SIG-M5 (cell line): Measurements from ENCODE around the gene PEX5L.

ENCODE experiments used
- DNase-seq: peaks from one replicate; lab custom pipeline; 2025; lab: John Stamatoyannopoulos, UW

PEX5L gene

DNA sequence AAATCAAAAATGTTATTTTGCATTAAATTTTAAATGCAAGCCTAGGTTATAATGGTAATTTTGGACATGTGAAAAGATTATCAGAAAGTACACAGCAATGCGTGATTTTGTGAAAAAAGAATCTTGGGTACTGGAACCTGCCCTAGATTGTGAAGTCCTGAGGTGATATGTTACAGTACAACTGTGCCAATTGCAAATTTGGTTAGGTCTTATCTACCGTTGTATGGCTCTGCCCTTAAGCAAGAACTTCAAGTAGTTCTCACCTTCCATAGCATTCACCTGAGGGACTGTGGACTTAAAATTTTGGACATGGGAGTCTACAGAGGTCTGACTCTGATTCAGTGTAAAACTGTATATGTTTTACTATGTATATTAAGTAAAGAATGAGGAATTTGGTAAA lies 140.2 kb downstream of the PEX5L start:
- no peak for DNase-seq

DNA sequence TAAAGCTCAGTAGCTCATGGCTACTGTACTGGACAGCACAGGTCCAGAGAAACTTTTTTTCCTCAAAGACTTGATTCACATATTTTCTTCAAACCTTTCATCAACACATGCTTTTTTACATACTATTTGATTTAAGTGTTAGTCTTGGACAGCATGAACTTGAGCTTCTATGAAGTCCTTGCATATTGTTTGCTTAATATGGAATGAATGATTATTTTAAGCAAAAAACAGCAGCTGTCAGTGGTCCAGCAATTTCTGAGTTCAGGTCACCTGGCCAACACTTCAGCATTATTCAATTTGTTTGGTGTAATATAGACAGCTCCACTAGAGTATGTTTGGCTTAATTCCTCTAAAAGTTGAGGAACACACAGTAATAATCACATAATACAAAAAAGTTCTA lies 141.4 kb downstream of the PEX5L start:
- DNase-seq, result no peak

DNA sequence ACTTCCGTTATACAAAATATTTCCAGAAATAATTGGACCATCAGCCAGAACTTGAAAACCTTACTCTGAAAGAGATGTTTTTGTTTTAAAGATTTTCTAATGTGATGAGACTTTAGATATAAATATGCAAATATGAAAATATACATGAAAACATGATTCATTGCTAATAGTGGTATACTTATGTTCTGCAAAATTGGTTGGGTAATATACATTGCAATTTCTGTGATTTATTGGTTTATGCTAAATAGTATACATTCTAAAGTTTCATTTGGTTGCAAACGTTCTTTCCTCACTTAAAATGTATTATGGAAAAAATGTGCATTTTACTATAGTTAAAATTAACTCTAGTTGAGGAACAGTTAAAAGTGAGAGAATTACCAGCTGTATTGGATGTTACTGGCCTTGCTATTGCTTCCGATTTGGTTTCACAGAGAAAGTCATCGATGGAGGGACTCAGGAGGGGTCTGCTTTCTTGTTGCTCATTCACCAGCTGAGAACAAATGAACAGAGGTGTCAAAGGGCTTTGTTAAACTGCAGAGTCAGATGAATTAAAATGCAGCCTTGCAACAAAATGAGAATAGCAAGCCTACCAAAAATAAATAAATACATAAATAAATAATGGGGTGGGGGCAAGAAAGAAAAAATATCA lies 149.3 kb downstream of the PEX5L start:
- DNase-seq, result no peak

DNA sequence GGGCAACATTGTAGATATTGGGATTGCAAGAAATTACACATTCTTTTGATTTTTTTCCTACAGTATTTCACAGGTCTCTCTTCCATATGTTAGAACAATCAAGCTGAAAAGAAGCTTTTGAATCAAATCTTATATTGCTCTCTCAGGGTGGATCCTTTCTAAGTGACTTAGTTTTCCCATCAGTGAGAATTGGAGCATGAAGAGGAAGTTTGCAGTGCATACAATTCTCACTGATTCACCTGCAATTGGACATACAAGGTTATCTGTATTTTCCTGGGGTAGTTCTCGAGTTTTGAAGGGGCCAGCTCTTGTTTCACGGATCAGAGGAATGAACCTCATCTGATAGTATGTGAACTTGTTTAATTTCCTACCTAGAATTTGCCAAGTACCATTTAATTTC lies 150.8 kb downstream of the PEX5L start:
- no peak for DNase-seq

DNA sequence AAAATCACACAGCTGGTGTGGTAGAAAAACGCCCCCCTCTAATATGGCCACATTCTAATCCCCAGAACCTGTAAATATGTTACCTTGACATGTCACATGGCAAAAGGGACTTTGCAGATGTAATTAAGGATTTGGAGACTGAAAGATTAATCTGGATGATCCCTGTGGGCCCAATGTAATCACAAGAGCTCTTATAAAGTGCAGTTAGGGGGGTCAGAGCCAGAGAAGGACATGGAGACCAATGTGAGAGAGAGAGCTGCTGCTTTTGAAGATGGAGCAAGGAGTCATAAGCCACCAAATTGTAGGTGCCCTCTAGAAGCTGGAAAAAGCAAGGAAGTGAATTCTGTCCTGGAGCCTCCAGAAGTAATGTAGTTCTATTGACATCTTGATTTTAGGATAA lies 152.6 kb downstream of the PEX5L start:
- no peak for DNase-seq

DNA sequence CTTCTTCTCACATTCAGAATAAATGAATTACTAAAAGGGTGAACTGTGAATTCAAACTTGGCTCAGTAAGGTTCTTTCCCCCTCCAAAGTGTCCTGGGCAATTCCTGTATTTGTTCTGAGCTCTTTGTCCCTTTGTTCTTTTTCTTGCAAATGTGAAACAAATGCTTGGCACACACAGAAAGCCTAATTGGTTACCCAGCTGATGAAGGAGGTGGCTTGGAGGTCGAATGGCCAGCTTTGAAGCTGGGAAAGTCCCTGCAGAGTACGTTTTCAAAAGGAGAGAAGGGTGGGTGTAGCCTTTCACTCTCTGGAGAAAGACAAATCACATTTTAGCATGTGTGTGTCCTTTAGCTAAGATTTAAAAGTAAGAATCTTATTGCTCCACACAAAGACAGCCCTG lies 154.4 kb downstream of the PEX5L start:
- no peak for DNase-seq

DNA sequence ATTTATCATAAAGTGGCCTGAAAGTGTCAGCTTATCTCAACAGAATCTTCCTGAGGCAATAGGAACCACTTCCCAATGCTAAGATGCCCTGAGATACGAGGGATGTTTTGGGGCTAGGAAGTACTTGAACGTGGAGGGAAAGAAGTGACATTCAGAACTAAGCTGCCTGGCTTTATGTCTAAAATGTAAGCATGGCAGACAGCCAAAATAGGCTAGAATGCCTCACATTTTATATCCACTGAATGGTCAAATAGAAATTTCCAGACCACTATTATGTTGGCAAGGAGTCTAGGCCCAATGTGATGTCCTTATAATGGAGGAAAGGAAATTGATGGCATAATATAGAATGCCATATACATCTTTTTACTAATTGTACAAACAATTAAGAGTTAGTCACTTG lies 154.9 kb downstream of the PEX5L start:
- DNase-seq, result no peak

DNA sequence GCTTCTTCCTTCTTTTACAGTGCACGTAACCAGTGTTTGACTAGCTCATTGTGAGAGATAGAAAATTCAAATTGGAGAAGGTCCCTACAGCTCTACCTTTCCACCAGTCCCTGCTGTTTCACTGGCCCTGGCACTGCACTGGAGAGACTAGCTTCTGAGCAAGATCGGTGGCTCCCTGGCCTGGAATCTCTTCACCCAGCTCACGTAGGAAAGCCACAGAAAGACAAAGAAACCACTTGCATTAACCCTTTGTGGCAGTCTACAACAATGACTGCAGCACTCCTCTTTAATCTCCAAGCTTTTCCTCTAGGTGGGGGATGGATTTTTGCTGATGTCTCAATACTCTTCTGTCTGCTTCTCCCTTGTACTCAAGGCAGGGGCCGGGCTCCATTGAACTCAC lies 155.9 kb downstream of the PEX5L start:
- DNase-seq, result no peak

DNA sequence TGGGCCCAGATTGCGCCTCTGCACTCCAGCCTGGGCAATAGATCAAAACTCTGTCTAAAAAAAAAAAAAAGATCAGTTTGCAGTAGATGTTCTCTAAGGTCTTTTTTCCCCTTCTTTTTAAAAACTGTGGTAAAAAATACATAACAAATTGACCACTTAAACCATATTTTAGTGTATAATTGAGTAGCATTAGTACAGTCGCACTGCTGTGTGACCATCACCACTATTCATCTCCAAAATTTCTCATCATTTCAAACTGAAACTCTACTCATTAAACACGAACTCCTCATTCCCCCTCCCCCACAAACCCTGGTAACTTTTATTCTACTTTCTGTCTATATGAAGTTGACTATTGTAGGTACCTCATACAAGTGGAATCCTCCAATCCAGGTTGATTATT lies 160.3 kb downstream of the PEX5L start:
- DNase-seq, result no peak

DNA sequence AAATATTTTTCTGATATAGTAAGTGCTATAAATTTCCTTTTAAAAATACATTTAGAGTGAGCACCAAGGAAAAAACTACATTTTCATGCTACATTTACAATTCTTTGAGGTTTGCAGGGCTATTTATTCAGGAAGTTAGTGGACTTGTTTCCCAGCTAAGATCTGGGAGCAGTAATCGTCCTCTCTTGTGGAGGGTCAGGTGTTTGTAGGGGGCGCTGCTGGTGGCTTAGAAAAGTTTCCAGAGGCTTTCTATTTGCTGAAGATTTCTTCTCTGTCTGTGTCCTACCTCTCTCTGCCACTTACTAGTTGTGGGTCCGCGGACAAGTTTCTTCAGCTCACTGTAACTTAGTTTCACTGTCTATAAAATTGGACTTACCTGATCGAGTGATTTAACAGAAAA lies 163.9 kb downstream of the PEX5L start:
- DNase-seq, result no peak

DNA sequence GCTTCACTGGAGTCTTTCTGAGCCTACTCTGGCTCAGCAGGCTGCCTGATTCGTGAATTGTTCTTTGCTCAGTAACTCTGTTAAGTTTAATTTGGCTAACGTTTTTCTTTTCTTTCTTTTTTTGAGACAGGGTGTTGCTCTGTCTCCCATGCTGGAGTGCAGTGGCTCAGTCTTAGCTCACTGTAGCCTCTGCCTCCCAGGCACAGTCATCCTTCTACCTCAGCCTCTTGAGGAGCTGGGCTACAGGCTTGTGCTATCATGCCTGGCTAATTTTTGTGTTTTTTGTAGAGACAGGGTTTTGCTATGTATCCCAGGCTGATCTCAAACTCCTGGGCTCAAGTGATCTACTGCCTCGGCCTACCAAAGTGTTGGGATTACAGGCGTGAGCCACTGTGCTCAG lies 165.0 kb downstream of the PEX5L start:
- no peak for DNase-seq

DNA sequence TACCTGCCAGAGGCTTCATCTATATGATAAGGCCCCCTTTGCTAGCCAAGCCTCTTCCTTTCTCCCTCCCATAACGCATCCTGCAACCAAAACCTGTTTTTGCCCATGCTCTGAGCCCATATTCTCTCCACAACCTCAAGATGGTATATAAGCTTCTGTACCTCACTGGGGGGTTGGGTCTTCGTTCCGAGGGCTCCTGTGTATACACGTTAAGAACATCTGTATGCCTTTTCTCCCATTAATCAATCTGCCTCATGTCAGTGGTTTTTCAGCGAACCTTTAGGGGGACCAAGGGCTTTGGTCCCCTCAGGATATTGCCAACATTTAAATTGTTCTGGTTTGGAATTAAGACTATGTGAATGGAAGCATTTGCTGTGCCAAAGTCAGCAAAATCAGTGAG lies 168.0 kb downstream of the PEX5L start:
- no peak for DNase-seq

DNA sequence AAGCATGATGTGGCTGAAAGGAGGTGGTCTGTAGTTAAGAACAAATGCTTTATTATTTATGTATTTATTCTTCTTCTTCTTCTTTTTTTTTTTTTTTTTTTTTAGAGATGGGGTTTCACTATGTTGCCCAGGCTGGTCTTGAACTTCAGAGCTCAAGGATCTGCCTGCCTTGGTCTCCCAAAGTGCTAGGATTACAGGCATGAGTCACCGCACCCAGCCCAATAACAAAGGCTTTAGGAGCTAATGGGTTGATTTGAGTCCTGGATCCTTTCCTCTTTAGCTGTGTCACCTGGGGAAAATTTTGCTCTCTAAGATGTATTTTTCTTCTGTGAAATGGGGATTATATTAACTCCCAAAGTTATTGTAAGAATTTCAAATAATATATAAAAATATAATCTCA lies 168.8 kb downstream of the PEX5L start:
- DNase-seq, result no peak

DNA sequence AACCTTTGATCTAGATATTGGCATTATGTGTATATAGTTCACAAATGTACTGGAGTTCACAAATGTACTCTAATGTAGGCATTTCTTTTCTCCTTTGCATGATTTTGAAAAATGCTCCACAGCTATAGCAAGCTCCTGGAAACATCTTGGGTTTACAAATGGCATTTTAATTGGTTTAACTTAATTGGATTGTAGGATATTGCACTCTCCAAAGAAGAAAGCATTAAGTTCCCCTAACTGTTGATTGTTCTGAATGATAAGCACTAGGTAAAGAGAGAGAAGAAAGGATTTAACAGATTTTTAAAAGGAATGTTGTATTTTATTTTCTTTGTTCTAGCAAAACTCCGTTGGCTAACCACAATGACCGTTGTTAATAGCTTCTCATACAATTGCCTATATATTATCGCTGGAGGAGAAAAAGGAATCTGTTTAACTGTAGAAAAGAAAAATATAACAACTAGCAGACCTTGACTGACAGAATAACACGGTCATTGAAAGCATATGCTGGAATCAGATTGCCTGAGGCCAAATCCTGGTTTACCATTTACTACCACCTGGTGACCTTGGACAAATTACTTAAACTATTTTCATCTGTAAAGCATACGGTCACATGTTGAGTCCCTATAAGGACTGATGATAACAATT lies 170.8 kb downstream of the PEX5L start:
- DNase-seq, result no peak

DNA sequence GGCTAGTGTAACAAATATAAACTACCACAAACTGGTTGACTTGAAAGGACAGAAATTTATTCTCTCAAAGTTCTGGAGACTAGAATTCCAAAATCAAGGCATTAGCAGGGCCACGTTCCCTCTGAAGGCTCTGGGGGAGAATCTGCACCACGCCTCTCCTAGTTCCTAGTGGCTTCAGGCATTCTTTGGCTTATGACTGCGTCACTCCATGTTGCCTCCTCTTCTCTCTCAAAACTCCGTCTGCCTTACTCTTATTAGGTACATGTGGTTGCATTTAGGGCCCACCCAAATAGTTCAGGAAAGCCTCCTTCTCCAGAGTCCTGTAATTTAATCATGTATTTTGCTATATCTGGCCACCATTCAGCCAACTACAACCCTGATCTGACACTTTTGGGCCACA lies 174.8 kb downstream of the PEX5L start:
- no peak for DNase-seq

DNA sequence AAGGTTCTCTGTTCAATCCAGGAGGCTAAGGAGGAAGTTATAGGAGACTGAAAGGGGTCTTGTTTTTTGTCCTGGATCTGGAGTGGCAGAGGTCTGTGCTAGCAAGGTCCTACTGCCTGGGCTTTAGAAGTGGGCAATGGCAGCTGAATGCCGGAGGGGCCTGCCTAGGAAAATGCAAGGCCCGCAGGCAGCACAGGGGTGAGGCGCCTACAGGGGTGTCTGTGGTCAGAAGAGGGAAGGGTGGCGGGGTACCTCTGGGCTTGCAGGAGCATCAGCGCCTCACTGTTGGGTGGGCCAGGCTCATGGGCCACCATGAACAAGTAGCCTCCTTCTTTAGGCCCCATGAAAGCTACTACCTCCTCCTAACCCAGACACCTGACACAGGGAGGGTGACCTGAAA lies 175.4 kb downstream of the PEX5L start:
- DNase-seq, result no peak

DNA sequence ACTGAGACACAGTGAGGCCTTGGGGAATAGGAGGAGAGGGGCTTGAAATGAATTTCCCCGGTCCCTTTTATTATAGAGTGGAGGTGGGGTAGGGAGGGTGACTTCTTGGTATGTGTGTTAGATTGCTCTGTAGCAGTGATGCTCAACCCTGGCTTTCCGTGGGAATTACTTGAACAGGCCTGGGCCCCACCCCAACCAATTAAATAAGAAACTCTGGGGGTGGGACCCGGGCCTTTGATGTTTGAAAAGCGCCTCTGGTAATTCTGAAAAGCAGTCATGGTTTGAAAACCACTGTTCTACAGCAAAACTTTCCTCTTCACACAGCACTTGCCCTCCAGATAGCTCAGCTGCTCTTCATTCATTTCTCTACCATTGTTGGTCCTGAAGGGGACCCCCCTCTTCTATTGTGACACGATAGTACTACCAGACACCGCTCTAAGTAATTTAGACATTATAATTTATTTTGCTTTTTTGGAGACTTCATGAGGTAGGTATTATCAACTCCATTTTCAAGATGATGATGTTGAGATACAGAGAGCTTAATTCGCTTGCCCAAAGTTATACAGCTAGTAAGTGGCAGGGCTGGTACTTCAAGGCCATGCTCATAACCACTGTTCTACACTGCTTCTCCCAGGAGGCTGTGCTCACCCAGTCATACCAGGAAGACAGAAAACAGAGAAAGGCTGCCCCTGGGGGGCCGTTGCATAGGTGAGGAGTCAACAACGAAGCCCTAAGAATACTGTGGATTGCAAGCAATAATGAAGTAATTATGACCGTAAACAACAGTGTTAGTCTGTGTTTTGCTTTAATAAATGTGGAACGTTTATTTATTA lies 176.2 kb downstream of the PEX5L start:
- DNase-seq, result no peak

DNA sequence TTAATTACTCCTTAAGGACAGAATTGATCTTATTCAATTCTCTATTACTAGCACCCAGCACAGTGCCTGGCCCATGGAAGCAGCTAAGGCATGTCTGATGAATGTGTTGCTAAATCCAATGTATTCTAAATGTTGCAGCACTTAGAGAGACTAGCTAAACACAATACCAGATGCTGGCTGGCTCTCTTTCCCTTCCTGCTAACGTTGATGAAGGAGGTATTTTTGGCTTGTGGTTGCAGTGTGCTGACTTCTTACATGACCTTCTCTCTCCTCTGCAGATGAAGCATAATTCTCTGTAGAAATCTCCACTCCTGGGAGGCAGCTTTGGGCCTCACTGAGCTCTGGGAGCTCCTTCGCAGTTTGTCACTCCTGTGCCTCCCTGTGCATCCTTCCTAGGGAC lies 183.6 kb downstream of the PEX5L start:
- DNase-seq, result peak; percentile 88

DNA sequence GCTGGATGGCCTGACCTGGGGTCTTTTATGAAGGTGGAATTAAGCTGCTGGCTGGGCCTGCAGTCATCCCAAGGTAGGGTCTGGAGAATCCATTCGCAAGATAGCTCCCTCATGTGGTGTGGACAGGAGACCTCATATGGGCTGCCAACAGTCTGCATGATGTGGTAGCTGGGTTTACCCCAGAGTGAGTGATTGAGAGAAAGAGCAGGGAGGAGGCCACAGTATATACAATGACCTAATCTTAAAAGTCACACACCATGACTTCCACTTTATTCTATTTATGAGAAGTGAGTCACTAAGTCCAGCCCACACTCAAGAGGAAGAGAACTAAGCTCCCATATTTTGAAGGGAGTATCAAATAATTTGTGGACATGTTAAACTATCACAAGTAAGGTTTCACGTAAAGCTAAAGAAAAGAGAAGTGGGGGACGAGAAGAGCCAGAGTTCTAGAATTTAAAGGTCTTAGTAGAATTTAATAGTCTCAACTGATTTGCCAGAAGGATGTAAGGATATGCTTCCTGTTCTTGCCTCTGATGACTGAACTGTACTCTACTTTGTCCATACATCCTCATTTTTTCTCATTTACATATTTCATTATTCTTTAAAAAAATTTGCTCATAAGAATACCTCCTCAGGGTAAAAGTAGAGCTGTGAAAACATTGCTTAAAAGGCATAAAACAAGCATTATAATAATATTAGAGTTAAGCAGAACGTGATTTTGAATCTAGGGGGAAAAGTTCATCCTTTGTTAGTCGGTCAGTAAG lies 184.4 kb downstream of the PEX5L start:
- DNase-seq, result peak; percentile 62

DNA sequence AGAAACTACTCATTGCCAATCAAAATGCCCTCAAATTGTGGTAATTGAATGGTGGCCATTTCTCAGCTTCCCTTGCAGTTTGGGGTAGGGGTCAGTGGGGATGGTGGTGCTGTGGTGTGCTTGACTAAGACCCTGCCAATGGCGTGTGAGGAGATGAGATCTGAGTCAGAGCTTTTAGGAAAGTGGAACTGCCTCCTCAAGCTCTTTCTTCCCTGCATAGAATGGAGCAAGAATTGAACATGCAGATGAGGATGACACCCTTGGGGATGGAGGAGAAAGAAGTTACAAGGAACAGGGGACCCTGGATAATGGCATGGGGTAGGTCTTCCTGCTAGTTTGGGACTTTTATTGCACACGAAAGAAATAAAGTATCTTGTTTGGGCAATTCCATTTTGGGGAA lies 188.0 kb downstream of the PEX5L start:
- no peak for DNase-seq

DNA sequence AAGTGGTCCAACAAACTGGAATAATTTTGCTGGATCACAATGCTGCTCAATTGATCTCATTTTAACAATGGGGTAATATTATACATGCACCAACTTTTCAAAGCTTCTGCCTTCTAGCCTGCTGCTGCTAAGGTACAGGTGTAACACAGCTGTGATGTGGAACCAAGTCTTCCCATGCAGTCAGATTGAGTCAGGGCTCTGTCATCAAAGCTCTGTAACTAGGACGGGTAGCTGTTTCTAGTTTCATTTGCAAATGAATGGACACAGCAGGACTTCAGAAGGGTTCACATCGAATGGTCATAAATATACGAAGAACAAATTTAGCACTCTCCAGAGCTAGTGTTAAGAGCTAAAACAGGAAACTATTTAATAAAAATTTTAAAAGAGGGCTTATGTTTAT lies 194.7 kb downstream of the PEX5L start:
- no peak for DNase-seq

DNA sequence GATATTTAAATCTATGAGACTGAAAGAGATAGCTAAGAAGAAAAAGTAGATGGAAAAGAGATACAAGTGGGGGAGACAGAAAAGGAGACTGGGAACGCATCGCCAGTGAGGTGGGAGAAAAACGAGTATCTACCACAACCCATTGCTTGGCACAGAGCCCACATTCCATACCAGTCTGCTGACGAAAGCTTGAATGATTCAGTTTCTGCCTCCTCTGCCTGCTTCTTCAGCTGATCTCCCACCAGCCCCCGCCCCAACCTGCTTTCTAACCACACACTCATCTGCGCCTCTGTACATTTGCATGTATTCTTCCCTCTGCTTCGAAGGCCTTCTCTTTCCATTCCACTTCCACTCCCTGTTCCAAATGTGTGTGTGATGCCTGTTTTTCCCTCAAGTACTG lies 195.8 kb downstream of the PEX5L start:
- no peak for DNase-seq

DNA sequence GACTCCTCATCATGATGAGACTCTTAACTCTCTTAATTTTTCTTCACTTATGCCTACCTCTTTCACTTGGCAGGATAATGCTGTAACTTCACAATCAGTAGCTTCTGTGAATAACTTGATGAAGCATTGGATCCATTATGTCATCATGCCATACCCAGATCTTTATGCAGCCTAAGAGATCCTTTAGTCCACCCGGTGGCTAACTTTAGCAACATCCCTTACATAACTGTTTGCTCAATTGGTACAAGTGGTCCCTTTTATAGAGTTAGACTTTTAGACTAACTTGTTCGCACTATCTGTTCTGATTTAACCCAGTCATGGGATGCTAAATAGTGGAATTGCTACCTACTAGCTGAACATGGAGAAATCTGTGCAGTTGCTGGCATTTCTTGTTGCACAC lies 199.4 kb downstream of the PEX5L start:
- no peak for DNase-seq
